HepG2 (cell line): ENCODE measurements around the gene HHIPL1. TPM values are rescaled to one million over a fixed set of nuclear protein-coding genes. Genes with fewer than 3 reads are reported as not detected.

Experiments
- ATAC-seq: fragments of 200-7000 bp; cut with Tn5 transposase; 3 replicates; pipeline ENCODE4 v1.9.1; 2020; ENCODE audit warnings: mild to moderate bottlenecking, moderate library complexity
- BruUV-seq: library from RNA; stranded (reverse); fragments of 400-500 nt; replicated peaks from 2 replicates; lab custom pipeline; 2021; lab: Mats Ljungman, UMichigan
- CTCF ChIA-PET: fragments of 300-600 bp; formaldehyde crosslinking; extraction: SDS; loops from one replicate; lab custom pipeline; 2021; ENCODE audit warnings: low total read pairs, inconsistent platforms, low intra/inter-chr PET ratio; lab: Yijun Ruan, JAX
- POLR2A ChIA-PET: fragments of 350-600 bp; sonication (Branson Sonifier 250); formaldehyde crosslinking; loops from one replicate; lab custom pipeline; 2020; ENCODE audit warnings: antibody characterized with exemption, inconsistent platforms; lab: Yijun Ruan, JAX
- DNase-seq: peaks from one replicate; pipeline ENCODE4 v3.0.0-alpha.2; 2015; ENCODE audit warnings: low spot score
- FAIRE-seq: peaks from 3 replicates; lab custom pipeline; 2011; peaks lifted over from hg19 to GRCh38; lab: Jason Lieb, UNC
- H2AFZ ChIP-seq: one replicate; pipeline ENCODE4 v1.6.1; 2011; ENCODE audit warnings: low read length, inconsistent platforms
- H3K27ac ChIP-seq: fragments of 300-600 bp; 3 replicates; pipeline ENCODE4 v1.8.0; 2011; ENCODE audit warnings: mixed run types, mild to moderate bottlenecking, mixed read lengths, low read length, inconsistent platforms; ENCODE audit not compliant: insufficient read depth; ENCODE audit errors: extremely low read length
- H3K27me3 ChIP-seq, 2 experiments: fragments of 200-600 bp in 1 of 2; 2 replicates in 1 of 2; 3 replicates in 1 of 2; pipeline versions ENCODE4 v1.6.0 to v1.8.0; 2011; ENCODE audit warnings: low read length in 2 of 2, mild to moderate bottlenecking in 2 of 2, moderate library complexity in 2 of 2, inconsistent platforms in 1 of 2; ENCODE audit not compliant: insufficient read depth in 2 of 2, control insufficient read depth in 1 of 2
- H3K36me3 ChIP-seq, 2 experiments: fragments of 200-600 bp in 1 of 2; replicated peaks in 1 of 2; 2 replicates in 1 of 2; 3 replicates in 1 of 2; pipeline versions ENCODE4 v1.5.1 to v1.8.0; 2011; ENCODE audit warnings: low read length in 2 of 2, inconsistent platforms in 1 of 2; ENCODE audit not compliant: insufficient read depth in 2 of 2, control insufficient read depth in 1 of 2
- H3K4me1 ChIP-seq: 2 replicates; pipeline ENCODE4 v1.5.1; 2012; ENCODE audit warnings: low read length, inconsistent platforms; ENCODE audit not compliant: insufficient read depth
- H3K4me2 ChIP-seq: 2 replicates; pipeline ENCODE4 v1.6.0; 2011; ENCODE audit warnings: low read depth, low read length, inconsistent platforms
- H3K4me3 ChIP-seq, 3 experiments: fragments of 200-600 bp in 1 of 3; sonication (generic), shearing (Covaris generic) in 1 of 3; replicated peaks in 1 of 3; 2 replicates each; pipeline ENCODE4 v1.5.1; 2011 to 2016; ENCODE audit warnings: low read length in 3 of 3, inconsistent platforms in 2 of 3, low read depth in 2 of 3, mild to moderate bottlenecking in 2 of 3, control low read depth in 1 of 3, mixed read lengths in 1 of 3; ENCODE audit not compliant: insufficient read depth in 1 of 3
- H3K79me2 ChIP-seq: one replicate; pipeline ENCODE4 v1.6.1; 2011; ENCODE audit warnings: low read length, inconsistent platforms; ENCODE audit not compliant: insufficient read depth
- H3K9ac ChIP-seq: 2 replicates; pipeline ENCODE4 v1.6.0; 2011; ENCODE audit warnings: mild to moderate bottlenecking, low read depth, low read length, inconsistent platforms; ENCODE audit not compliant: insufficient read depth
- H3K9me3 ChIP-seq: 2 replicates; pipeline ENCODE4 v1.5.1; 2012; ENCODE audit warnings: mild to moderate bottlenecking, low read length
- H4K20me1 ChIP-seq: 2 replicates; pipeline ENCODE4 v1.6.0; 2011; ENCODE audit warnings: inconsistent platforms, mild to moderate bottlenecking, low read length, moderate library complexity; ENCODE audit not compliant: insufficient read depth
- ASH2L ChIP-seq: fragments of 300-600, 200-600 bp; sonication (generic); IDR thresholded peaks from 2 replicates; pipeline ENCODE4 v1.7.0; 2017; ENCODE audit warnings: low read depth, mild to moderate bottlenecking, moderate library complexity, mixed read lengths, low read length; ENCODE audit not compliant: insufficient read length
- BCL3 ChIP-seq: sonication (generic); formaldehyde crosslinking; IDR thresholded peaks from 2 replicates; pipeline ENCODE4 v1.5.1; 2020; ENCODE audit warnings: mild to moderate bottlenecking, missing genetic modification reagents, moderate library complexity
- E2F1 ChIP-seq: sonication (generic); formaldehyde crosslinking; IDR thresholded peaks from 2 replicates; pipeline ENCODE4 v1.5.0; 2020; ENCODE audit warnings: missing genetic modification reagents
- FOXC1 ChIP-seq: sonication (generic); formaldehyde crosslinking; IDR thresholded peaks from 2 replicates; pipeline ENCODE4 v1.8.0; 2022; ENCODE audit warnings: mild to moderate bottlenecking, missing genetic modification reagents, borderline replicate concordance
- HIVEP1 ChIP-seq: sonication (generic); formaldehyde crosslinking; IDR thresholded peaks from 2 replicates; pipeline ENCODE4 v1.4.0; 2020; ENCODE audit warnings: mild to moderate bottlenecking, missing genetic modification reagents
- MAFG ChIP-seq: sonication (generic); formaldehyde crosslinking; IDR thresholded peaks from 2 replicates; pipeline ENCODE4 v1.5.1; 2020; ENCODE audit warnings: mild to moderate bottlenecking, missing genetic modification reagents
- MAZ ChIP-seq, 2 experiments: sonication (generic) in 1 of 2; formaldehyde crosslinking in 1 of 2; IDR thresholded peaks; 2 replicates each; pipeline versions ENCODE4 v1.5.0 to v1.6.1; 2012 to 2020; ENCODE audit warnings: low read depth in 2 of 2, mild to moderate bottlenecking in 2 of 2, borderline replicate concordance in 1 of 2, improper control_type of control experiment in 1 of 2, low read length in 1 of 2, missing genetic modification reagents in 1 of 2, moderate library complexity in 1 of 2
- MTA1 ChIP-seq: sonication (generic); formaldehyde crosslinking; IDR thresholded peaks from 2 replicates; pipeline ENCODE4 v1.4.0; 2020; ENCODE audit warnings: missing genetic modification reagents, mild to moderate bottlenecking, borderline replicate concordance
- NPAS2 ChIP-seq: sonication (generic); formaldehyde crosslinking; IDR thresholded peaks from 2 replicates; pipeline ENCODE4 v1.8.0; 2022; ENCODE audit warnings: mild to moderate bottlenecking, missing genetic modification reagents, borderline replicate concordance
- ONECUT2 ChIP-seq: sonication (generic); formaldehyde crosslinking; IDR thresholded peaks from 2 replicates; pipeline ENCODE4 v1.4.0; 2020; ENCODE audit warnings: missing genetic modification reagents
- PHF8 ChIP-seq: sonication (generic); formaldehyde crosslinking; IDR thresholded peaks from 2 replicates; pipeline ENCODE4 v1.5.0; 2020; ENCODE audit warnings: missing genetic modification reagents
- SP1 ChIP-seq, 2 experiments: fragments of 450-650 bp in 1 of 2; sonication (generic) in 1 of 2; formaldehyde crosslinking in 1 of 2; IDR thresholded peaks; 2 replicates each; pipeline versions ENCODE4 v1.4.0 to v1.6.1; 2016 to 2020; ENCODE audit warnings: missing genetic modification reagents in 1 of 2
- SP2 ChIP-seq: sonication (generic); formaldehyde crosslinking; IDR thresholded peaks from 2 replicates; pipeline ENCODE4 v1.5.1; 2020; ENCODE audit warnings: mild to moderate bottlenecking, missing genetic modification reagents
- TEAD3 ChIP-seq: optimal IDR thresholded peaks from 2 replicates; pipeline ENCODE3; 2016; ENCODE audit warnings: borderline replicate concordance
- ZNF431 ChIP-seq: sonication (generic); formaldehyde crosslinking; IDR thresholded peaks from 2 replicates; pipeline ENCODE4 v1.9.0; 2022; ENCODE audit warnings: missing genetic modification reagents, low read depth, mild to moderate bottlenecking, borderline replicate concordance
- ZNF570 ChIP-seq: sonication (generic); formaldehyde crosslinking; IDR thresholded peaks from 2 replicates; pipeline ENCODE4 v1.4.0; 2020; ENCODE audit warnings: mild to moderate bottlenecking, missing genetic modification reagents, borderline replicate concordance
- WGBS: methylation state at CpG from one replicate; pipeline ENCODE4 v1.1.6; 2017; ENCODE audit warnings: low lambda C conversion rate; 5-methylcytosine and 5-hydroxymethylcytosine counted together
- in situ Hi-C: cut with HindIII; loops from 2 replicates; pipeline ENCODE4 v1.10.0; 2017; ENCODE audit warnings: low pct_unique_long_range_greater_than_20kb; ENCODE audit not compliant: extremely low pct_ligation_motif_present
- intact Hi-C: fragments of 100-400 bp; cut with micrococcal nuclease; formaldehyde crosslinking; loops from one replicate; pipeline ENCODE4 v1.10.0; 2022; ENCODE audit not compliant: unreplicated experiment
- polyA plus RNA-seq, 8 experiments: library from polyadenylated mRNA; depleted of rRNA in 3 of 8; stranded (reverse) in 7 of 8; unstranded in 1 of 8; fragments of >200 nt; fragmentation: Illumina TruSeq in 4 of 8; extraction: Trizol in 4 of 8; gene quantifications; 2 replicates each; pipeline versions ENCODE4 v1.2.1 to v1.2.3, GENCODE V29; 2011 to 2016; ENCODE audit warnings: low read depth in 4 of 8, missing spikeins in 1 of 8, mixed read lengths in 1 of 8; ENCODE audit not compliant: insufficient read depth in 1 of 8
- total RNA-seq, 5 experiments: library from RNA; depleted of rRNA; stranded (reverse); fragments of >200 nt; fragmentation: Illumina TruSeq; extraction: Trizol; gene quantifications; 2 replicates each; pipeline ENCODE4 v1.2.3, GENCODE V29; 2016; ENCODE audit warnings: low read depth in 1 of 5

HHIPL1 gene
- total and polyA plus RNA-seq, 2 of the 13 experiments (the other 11 are each of a cell fraction or from before 2014, with no cell fraction given) = not detected

- intact Hi-C loops = loop anchor here (5.0 kb wide), 1 partner anchor 64 kb away; no protein-coding TSS in a partner anchor
- Histone ChIP-seq H3K36me3 (no peaks in the 10 kb centered on the region), H3K27me3 (peaks cover 9 to 45% of the 10 kb centered on the region in 2 experiments), H3K27ac (no peak overlapping the region), H3K9me3 (no peaks in the 10 kb centered on the region), H3K4me1 (peaks cover 9% of the 10 kb centered on the region; the same call in 1 of the 2 replicates), H4K20me1 (no peaks in the 10 kb centered on the region), H3K79me2 (no peaks in the 10 kb centered on the region), H3K4me3 (no peak overlapping the region), H3K9ac (no peak overlapping the region), H2AFZ (no peak overlapping the region)
- CTCF ChIA-PET = no interaction called here
- ATAC-seq (no peak), DNase-seq (no peak), FAIRE-seq (no peak)
- 33% methylated on average over 2 of the region's 11 CpGs for WGBS
- no peak for TF ChIP-seq ZNF570
- TF ChIP-seq SP2 = no peak
- no peak for TF ChIP-seq ONECUT2 (CRISPR knock-in tag)
- TF ChIP-seq E2F1 (CRISPR knock-in tag) = no peak
- no peak for TF ChIP-seq ASH2L
- TF ChIP-seq BCL3 (CRISPR knock-in tag) = no peak
- no peak for TF ChIP-seq MAZ (IDR thresholded peaks at IDR 0.05; ENCODE audit: borderline replicate concordance, low read depth, low read length)
- no peak for TF ChIP-seq MAZ (CRISPR knock-in tag; IDR thresholded peaks at IDR 0.05; ENCODE audit: low read depth)
- no peak for TF ChIP-seq NPAS2 (CRISPR knock-in tag)
- no peak for TF ChIP-seq HIVEP1 (CRISPR knock-in tag)
- no peak for TF ChIP-seq MAFG (CRISPR knock-in tag)
- TF ChIP-seq TEAD3 (CRISPR knock-in tag) = no peak
- TF ChIP-seq FOXC1 (CRISPR knock-in tag) = no peak
- no peak for TF ChIP-seq PHF8 (CRISPR knock-in tag)
- TF ChIP-seq SP1 (IDR thresholded peaks at IDR 0.05) = no peak
- TF ChIP-seq SP1 (CRISPR knock-in tag; IDR thresholded peaks at IDR 0.05) = no peak
- no peak for TF ChIP-seq ZNF431 (CRISPR knock-in tag)
- no peak for TF ChIP-seq MTA1 (CRISPR knock-in tag)
- TF ChIP-seq, all 625 proteins: peak for 0
- no TSS peak for BruUV-seq
- in situ Hi-C loops = no loop called here
- no peak overlapping the region for H3K4me2 ChIP-seq
- POLR2A ChIA-PET = no interaction called here
Observed at GRCh38 chr14:99626041-99626648, 18.8 kb upstream of the HHIPL1 start.
